Endothelial cell of umbilical vein (primary cell): ENCODE data around the gene GRAMD1B. TPM values are rescaled to one million over a fixed set of nuclear protein-coding genes. Genes with fewer than 3 reads are reported as not detected.

Experiments used
- BruUV-seq: library from RNA; stranded (reverse); fragments of 400-500 nt; replicated peaks from 2 replicates; lab custom pipeline; 2021; lab: Mats Ljungman, UMichigan
- CTCF ChIA-PET: fragments of 300-600, 350-600 bp; sonication (Branson Sonifier 250); formaldehyde crosslinking; loops from one replicate; lab custom pipeline; 2021; ENCODE audit warnings: antibody characterized with exemption, inconsistent platforms; lab: Charles Lee
- POLR2A ChIA-PET: fragments of 300-600, 350-600 bp; sonication (Branson Sonifier 250); formaldehyde crosslinking; loops from one replicate; lab custom pipeline; 2021; ENCODE audit warnings: antibody characterized with exemption, inconsistent platforms; lab: Charles Lee
- DNase-seq: peaks from one replicate; pipeline ENCODE4 v3.0.0-alpha.2; 2011; ENCODE audit warnings: low read depth, low spot score
- FAIRE-seq: peaks from 2 replicates; lab custom pipeline; 2011; peaks lifted over from hg19 to GRCh38; lab: Jason Lieb, UNC
- H2AFZ ChIP-seq: 2 replicates; pipeline ENCODE4 v1.6.0; 2012; ENCODE audit warnings: low read depth, low read length, control low read depth, inconsistent platforms
- H3K27ac ChIP-seq: 2 replicates; pipeline ENCODE4 v1.5.1; 2011; ENCODE audit warnings: low read depth, mild to moderate bottlenecking, control low read depth, low read length, moderate library complexity; ENCODE audit not compliant: insufficient read depth
- H3K27me3 ChIP-seq, 2 experiments: 2 replicates each; pipeline versions ENCODE4 v1.6.0 to v1.6.1; 2011; ENCODE audit warnings: low read length in 2 of 2, mixed read lengths in 1 of 2; ENCODE audit not compliant: control insufficient read depth in 2 of 2, insufficient read depth in 2 of 2
- H3K36me3 ChIP-seq, 2 experiments: 2 replicates in 1 of 2; 3 replicates in 1 of 2; pipeline ENCODE4 v1.5.1; 2011; ENCODE audit warnings: low read length in 2 of 2, mild to moderate bottlenecking in 1 of 2, moderate library complexity in 1 of 2; ENCODE audit not compliant: control insufficient read depth in 2 of 2, insufficient read depth in 2 of 2; ENCODE audit errors: extremely low read depth in 1 of 2
- H3K4me1 ChIP-seq: 3 replicates; pipeline ENCODE4 v1.5.1; 2011; ENCODE audit warnings: mild to moderate bottlenecking, low read length; ENCODE audit not compliant: control insufficient read depth, insufficient read depth; ENCODE audit errors: extremely low read depth
- H3K4me2 ChIP-seq: 2 replicates; pipeline ENCODE4 v1.6.1; 2011; ENCODE audit warnings: low read length, control low read depth, mixed read lengths; ENCODE audit not compliant: insufficient read depth
- H3K4me3 ChIP-seq, 3 experiments: fragments of 200-600 bp in 1 of 3; sonication (generic), shearing (Covaris generic) in 1 of 3; replicated peaks in 1 of 3; 2 replicates each; pipeline ENCODE4 v1.5.1; 2011 to 2016; ENCODE audit warnings: control low read depth in 3 of 3, low read length in 3 of 3, mild to moderate bottlenecking in 2 of 3, inconsistent platforms in 1 of 3, low read depth in 1 of 3, moderate library complexity in 1 of 3; ENCODE audit not compliant: insufficient read depth in 1 of 3
- H3K79me2 ChIP-seq: 2 replicates; pipeline ENCODE4 v1.6.0; 2012; ENCODE audit warnings: low read length, inconsistent platforms; ENCODE audit not compliant: control insufficient read depth, insufficient read depth
- H3K9ac ChIP-seq: replicated peaks from 2 replicates; pipeline ENCODE3; 2011; ENCODE audit warnings: low read length, control low read depth; ENCODE audit not compliant: insufficient read depth; ENCODE audit errors: extremely low read depth
- H3K9me1 ChIP-seq: replicated peaks from 3 replicates; pipeline ENCODE4 v1.6.0; 2011; ENCODE audit warnings: mild to moderate bottlenecking, low read length; ENCODE audit not compliant: control insufficient read depth, insufficient read depth; ENCODE audit errors: extremely low read depth
- H3K9me3 ChIP-seq: replicated peaks from 2 replicates; pipeline ENCODE4 v1.5.1; 2012; ENCODE audit warnings: low read length, inconsistent platforms; ENCODE audit not compliant: control insufficient read depth, insufficient read depth
- H4K20me1 ChIP-seq: replicated peaks from 2 replicates; pipeline ENCODE3; 2011; ENCODE audit warnings: mild to moderate bottlenecking, low read length; ENCODE audit not compliant: control insufficient read depth, insufficient read depth; ENCODE audit errors: extremely low read depth
- EZH2 ChIP-seq: IDR thresholded peaks from 2 replicates; pipeline ENCODE4 v1.6.1; 2012; ENCODE audit warnings: borderline replicate concordance, low read depth, mild to moderate bottlenecking, moderate library complexity, low read length, inconsistent platforms; ENCODE audit not compliant: severe bottlenecking
- FOS ChIP-seq: IDR thresholded peaks from 2 replicates; pipeline ENCODE4 v1.6.1; 2011; ENCODE audit warnings: mild to moderate bottlenecking, low read length, moderate library complexity, borderline replicate concordance; ENCODE audit not compliant: insufficient read depth
- GATA2 ChIP-seq: IDR thresholded peaks from 2 replicates; pipeline ENCODE4 v1.7.0; 2011; ENCODE audit warnings: low read depth, mild to moderate bottlenecking, moderate library complexity, mixed read lengths, low read length; ENCODE audit not compliant: insufficient read length, insufficient read depth
- JUN ChIP-seq: IDR thresholded peaks from 2 replicates; pipeline ENCODE4 v1.6.1; 2011; ENCODE audit warnings: borderline replicate concordance, low read depth; ENCODE audit not compliant: insufficient read length, insufficient read depth
- MYC ChIP-seq: IDR thresholded peaks from one replicate; pipeline ENCODE4 v1.6.1; 2011; ENCODE audit warnings: mild to moderate bottlenecking, low read depth, low read length
- POLR2A ChIP-seq: IDR thresholded peaks from 2 replicates; pipeline ENCODE4 v1.6.1; 2012; ENCODE audit warnings: low read depth, mild to moderate bottlenecking, control low read depth, low read length
- POLR2AphosphoS5 ChIP-seq: IDR thresholded peaks from 2 replicates; pipeline ENCODE4 v1.6.1; 2012; ENCODE audit warnings: low read depth, mild to moderate bottlenecking, control low read depth, low read length, moderate library complexity; ENCODE audit not compliant: insufficient read depth
- dilution Hi-C: fragments of 300-500 bp; cut with MboI; formaldehyde crosslinking; loops from one replicate; pipeline ENCODE4 v1.15.0; 2019; ENCODE audit warnings: low sequenced_read_pairs; ENCODE audit not compliant: extremely low pct_ligation_motif_present
- intact Hi-C: fragments of 100-400 bp; cut with micrococcal nuclease; formaldehyde crosslinking; loops from one replicate; pipeline ENCODE4 v1.10.0; 2022
- polyA plus RNA-seq, 4 experiments: library from polyadenylated mRNA; depleted of rRNA in 3 of 4; stranded (reverse) in 3 of 4; unstranded in 1 of 4; fragments of >200 nt; gene quantifications; 2 replicates each; pipeline versions ENCODE4 v1.2.1 to v1.2.3, GENCODE V29; 2011 to 2012; ENCODE audit warnings: missing spikeins in 1 of 4
- total RNA-seq: library from RNA; stranded (reverse); gene quantifications from 2 replicates; pipeline ENCODE4 v1.2.3, GENCODE V29; 2021
- TF ChIP-seq, protein P1 (sequence below), 2 donors: IDR thresholded peaks; 1 replicate in 1 of 2; 2 replicates in 1 of 2; pipeline ENCODE4 v1.5.1; 2011; ENCODE audit warnings: low read length in 2 of 2, mild to moderate bottlenecking in 2 of 2, moderate library complexity in 2 of 2, control low read depth in 1 of 2, inconsistent platforms in 1 of 2, low read depth in 1 of 2; ENCODE audit not compliant: insufficient read depth in 1 of 2; ENCODE audit errors: extremely low read depth in 1 of 2
- TF ChIP-seq, protein P2 (sequence below): IDR thresholded peaks from 2 replicates; pipeline ENCODE4 v1.6.1; 2011; ENCODE audit not compliant: insufficient read depth, insufficient read length

GRAMD1B gene
- total and polyA plus RNA-seq, 2 donors (not counting 3 experiments of a cell fraction or from before 2014, with no cell fraction given): 5.1 to 11.1 TPM

DNA sequence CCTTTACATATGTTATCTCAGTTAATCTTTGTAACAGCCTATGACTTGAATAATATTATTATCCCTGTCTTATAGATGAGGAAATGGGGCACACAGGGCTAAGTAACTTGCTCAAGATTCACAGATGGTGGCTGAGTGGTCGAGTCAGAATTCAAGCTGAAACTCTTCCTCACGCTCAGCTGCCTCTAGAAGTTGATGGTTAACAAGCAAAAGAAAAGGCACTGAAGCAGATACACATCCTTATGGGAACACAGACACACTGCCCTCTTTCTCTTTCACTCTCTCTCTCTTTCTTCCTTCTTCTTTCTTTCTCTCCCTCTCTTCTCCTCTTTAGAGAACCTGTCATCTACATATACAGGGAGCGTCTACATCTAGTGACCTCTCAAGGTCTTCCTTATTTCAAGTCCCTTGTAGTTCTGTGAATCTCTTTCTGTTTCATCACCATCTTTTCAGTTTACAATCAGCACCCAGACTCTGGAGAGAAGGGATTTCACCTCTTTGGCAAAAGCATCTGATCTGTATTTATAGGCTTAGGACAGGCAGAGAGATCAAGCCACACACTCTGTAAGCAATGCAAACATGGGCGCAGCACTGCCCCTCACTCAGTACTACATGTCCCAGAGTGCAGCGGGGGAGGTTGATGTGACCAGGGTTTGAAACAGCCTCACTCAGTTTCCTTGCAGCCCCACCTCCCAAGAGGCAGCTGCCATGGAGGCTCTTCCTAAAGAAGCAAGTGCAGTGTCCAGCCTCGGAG, 75.7 kb downstream of the GRAMD1B start:
- POLR2A ChIA-PET: no interaction called here
- H3K4me2 ChIP-seq: no peak overlapping the region
- no TSS peak for BruUV-seq
- CTCF ChIA-PET: interaction anchor here (0.8 to 2.0 kb wide), 3 partner anchors 10 to 76 kb away, joined by 3 to 4 read pairs (median 3); no protein-coding TSS in a partner anchor
- no peaks in the 10 kb centered on the region for H3K9me3 ChIP-seq
- no peaks in the 10 kb centered on the region for H4K20me1 ChIP-seq
- intact Hi-C loops: no loop called here
- H3K9ac ChIP-seq: no peak overlapping the region
- dilution Hi-C loops: no loop called here
- FAIRE-seq (no peak), DNase-seq (no peak)
- peaks cover 8% of the 10 kb centered on the region for H3K4me1 ChIP-seq
- no peak overlapping the region for H3K27ac ChIP-seq
- H2AFZ ChIP-seq: no peak overlapping the region
- no peak overlapping the region for H3K4me3 ChIP-seq
- no peaks in the 10 kb centered on the region for H3K79me2 ChIP-seq
- no peaks in the 10 kb centered on the region for H3K36me3 ChIP-seq
- H3K27me3 ChIP-seq: no peaks in the 10 kb centered on the region
- no peaks in the 10 kb centered on the region for H3K9me1 ChIP-seq
- TF ChIP-seq MYC: no peak
- no peak for TF ChIP-seq GATA2
- TF ChIP-seq JUN: no peak

DNA sequence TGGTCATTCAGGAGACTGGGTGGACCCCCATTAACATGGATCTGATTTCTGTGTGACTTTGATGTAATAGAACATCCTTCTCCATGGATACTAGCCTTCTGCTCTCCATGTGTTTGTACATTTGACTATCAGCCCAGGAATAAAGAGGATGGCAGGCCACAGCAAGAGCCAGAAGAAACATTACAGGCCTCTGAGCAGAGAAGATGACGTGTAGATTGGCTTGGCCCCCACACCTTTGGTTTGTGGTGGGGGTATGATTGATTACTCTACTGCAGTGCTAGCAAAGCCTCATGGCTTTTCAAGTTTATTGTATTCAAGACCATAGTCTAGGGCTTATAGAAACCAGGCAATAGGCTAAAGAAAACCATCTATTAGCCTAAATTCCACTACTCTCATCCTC, 77.0 kb downstream of the GRAMD1B start:
- FAIRE-seq: no peak
- Histone ChIP-seq H3K9me1 (no peaks in the 10 kb centered on the region), H3K4me2 (no peak overlapping the region), H3K4me3 (no peak overlapping the region), H3K79me2 (no peaks in the 10 kb centered on the region), H3K9ac (no peak overlapping the region), H3K9me3 (no peaks in the 10 kb centered on the region), H2AFZ (no peak overlapping the region), H4K20me1 (no peaks in the 10 kb centered on the region), H3K27ac (no peak overlapping the region), H3K36me3 (no peaks in the 10 kb centered on the region), H3K4me1 (peaks cover 8% of the 10 kb centered on the region), H3K27me3 (no peaks in the 10 kb centered on the region)
- ChIA-PET POLR2A (no interaction called here), CTCF (interaction anchor here (1.3 kb wide), 1 partner anchor 74 kb away, joined by 3 read pairs; no protein-coding TSS in a partner anchor)
- BruUV-seq: no TSS peak
- no peak for DNase-seq
- TF ChIP-seq, protein P1, sequence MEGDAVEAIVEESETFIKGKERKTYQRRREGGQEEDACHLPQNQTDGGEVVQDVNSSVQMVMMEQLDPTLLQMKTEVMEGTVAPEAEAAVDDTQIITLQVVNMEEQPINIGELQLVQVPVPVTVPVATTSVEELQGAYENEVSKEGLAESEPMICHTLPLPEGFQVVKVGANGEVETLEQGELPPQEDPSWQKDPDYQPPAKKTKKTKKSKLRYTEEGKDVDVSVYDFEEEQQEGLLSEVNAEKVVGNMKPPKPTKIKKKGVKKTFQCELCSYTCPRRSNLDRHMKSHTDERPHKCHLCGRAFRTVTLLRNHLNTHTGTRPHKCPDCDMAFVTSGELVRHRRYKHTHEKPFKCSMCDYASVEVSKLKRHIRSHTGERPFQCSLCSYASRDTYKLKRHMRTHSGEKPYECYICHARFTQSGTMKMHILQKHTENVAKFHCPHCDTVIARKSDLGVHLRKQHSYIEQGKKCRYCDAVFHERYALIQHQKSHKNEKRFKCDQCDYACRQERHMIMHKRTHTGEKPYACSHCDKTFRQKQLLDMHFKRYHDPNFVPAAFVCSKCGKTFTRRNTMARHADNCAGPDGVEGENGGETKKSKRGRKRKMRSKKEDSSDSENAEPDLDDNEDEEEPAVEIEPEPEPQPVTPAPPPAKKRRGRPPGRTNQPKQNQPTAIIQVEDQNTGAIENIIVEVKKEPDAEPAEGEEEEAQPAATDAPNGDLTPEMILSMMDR (IDR thresholded peaks at IDR 0.05; ENCODE audit: extremely low read depth in 1 of 2, insufficient read depth in 1 of 2, low read depth in 1 of 2, low read length in 2 of 2): no peak
- TF ChIP-seq POLR2A (no peak), MYC (no peak), GATA2 (no peak), POLR2AphosphoS5 (no peak), FOS (no peak), EZH2 (no peak), JUN (no peak)
- TF ChIP-seq, protein P2, sequence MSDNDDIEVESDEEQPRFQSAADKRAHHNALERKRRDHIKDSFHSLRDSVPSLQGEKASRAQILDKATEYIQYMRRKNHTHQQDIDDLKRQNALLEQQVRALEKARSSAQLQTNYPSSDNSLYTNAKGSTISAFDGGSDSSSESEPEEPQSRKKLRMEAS: no peak
- intact Hi-C loops (no loop called here), dilution Hi-C loops (no loop called here)
